ENCODE data around the gene DCST1. TPM values are rescaled to one million over a fixed set of nuclear protein-coding genes. Genes with fewer than 3 reads are reported as not detected.

DCST1 gene
- total and polyA plus RNA-seq, 2 donors (not counting 1 experiment from before 2014, with no cell fraction given) = 0.22 TPM; not detected in 1

GRCh38 chr1:155083052-155083541, 49.5 kb downstream of the DCST1 start:
- POLR2A ChIA-PET = interaction anchor here (0.6 to 3.0 kb wide), 3 partner anchors 20 to 453 kb away, joined by 3 to 18 read pairs (median 4); partner anchors contain the start of gene EFNA4
- ATAC-seq (ENCODE audit: low read depth) (no peak), DNase-seq (no peak)
- TF ChIP-seq EZH2 (IDR thresholded peaks at IDR 0.05; ENCODE audit: borderline replicate concordance, insufficient read depth, low read depth, low read length, poor library complexity, severe bottlenecking) = no peak
- TF ChIP-seq CTCF (IDR thresholded peaks at IDR 0.05) = no peak
- no peaks in the 10 kb centered on the region for H3K79me2 ChIP-seq (ENCODE audit: control insufficient read depth, insufficient read depth, low read length)
- H3K36me3 ChIP-seq (replicated peaks in 1 of 2; ENCODE audit: control extremely low read depth in 1 of 2, control insufficient read depth in 1 of 2, extremely low read depth in 1 of 2, insufficient read depth in 2 of 2, low read length in 1 of 2) = no peaks in the 10 kb centered on the region
- peaks cover 71 to 78% of the 10 kb centered on the region in 2 donors for H3K4me1 ChIP-seq (ENCODE audit: control insufficient read depth in 2 of 2, insufficient read depth in 2 of 2, low read length in 2 of 2)
- intact Hi-C loops (cut with micrococcal nuclease) = no loop called here
- no peak overlapping the region for H3K9ac ChIP-seq (ENCODE audit: low read length)
- H4K20me1 ChIP-seq (ENCODE audit: control insufficient read depth, insufficient read depth, low read length, poor library complexity, severe bottlenecking) = peaks cover 53% of the 10 kb centered on the region
- peak overlapping the region; percentile 59 for H2AFZ ChIP-seq (ENCODE audit: insufficient read depth, low read depth, low read length, poor library complexity, severe bottlenecking)
- 80% methylated on average over 6 of the region's 6 CpGs for WGBS (ENCODE audit: insufficient coverage)
- Mint-ChIP-seq H3K4me3 (peak overlapping the region; percentile 74), H3K27me3 (peaks cover 38% of the 10 kb centered on the region), H3K4me1 (peaks cover 64% of the 10 kb centered on the region), H3K9me3 (ENCODE audit: insufficient read depth) (no peaks in the 10 kb centered on the region), H3K27ac (no peak overlapping the region)
- CTCF ChIA-PET = interaction anchor here (3.9 to 5.5 kb wide), 4 partner anchors 12 to 88 kb away, joined by 35 to 184 read pairs (median 105); partner anchors contain the start of genes EFNA4, KRTCAP2 and TRIM46
- no peak overlapping the region for H3K27ac ChIP-seq (ENCODE audit: low read length in 2 of 2)
- peaks cover 0 to 30% (median 0%) of the 10 kb centered on the region in 3 donors for H3K9me3 ChIP-seq (ENCODE audit: control extremely low read depth in 1 of 3, control insufficient read depth in 2 of 3, insufficient read depth in 1 of 3, low read length in 2 of 3)
- peak overlapping the region; percentile 97 for H3K4me2 ChIP-seq (replicated peaks; ENCODE audit: low read depth, low read length, poor library complexity, severe bottlenecking)
- peaks cover 0 to 57% (median 43%) of the 10 kb centered on the region in 4 experiments for H3K27me3 ChIP-seq (replicated peaks in 1 of 4; ENCODE audit: control extremely low read depth in 1 of 4, control insufficient read depth in 3 of 4, insufficient read depth in 4 of 4, low read length in 3 of 4)
- H3K4me3 ChIP-seq (ENCODE audit: control extremely low read depth in 1 of 5, extremely low read depth in 1 of 5, insufficient read depth in 1 of 5, low read depth in 2 of 5, low read length in 4 of 5) = peak overlapping the region in 1 of 5 experiments; percentile 52

Data from B cell (primary cell).